ENCODE results near the gene ZNFX1.

DNA sequence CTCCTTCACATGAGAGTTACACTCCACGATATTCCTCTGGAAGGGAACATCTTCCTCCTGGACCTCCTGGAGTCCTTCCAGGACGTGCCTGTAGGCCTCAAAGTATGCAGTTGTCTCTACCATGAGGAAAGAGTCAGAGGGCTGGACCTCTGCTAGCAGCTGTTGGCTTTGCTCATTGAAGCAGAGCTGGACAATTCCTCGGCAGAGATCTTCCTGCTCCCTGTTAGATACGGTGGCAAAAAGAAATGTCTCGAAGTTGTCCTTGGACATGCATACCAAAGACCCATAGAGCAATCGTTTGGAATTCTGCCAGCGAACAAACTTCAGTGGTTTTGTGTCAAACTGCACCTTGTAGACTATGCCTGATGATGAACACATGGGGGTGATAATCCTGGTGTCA is 7.7 kb downstream of the ZNFX1 start:
- no peak for TF ChIP-seq POLR2A (IDR thresholded peaks at IDR 0.05)
- TF ChIP-seq, protein P1, sequence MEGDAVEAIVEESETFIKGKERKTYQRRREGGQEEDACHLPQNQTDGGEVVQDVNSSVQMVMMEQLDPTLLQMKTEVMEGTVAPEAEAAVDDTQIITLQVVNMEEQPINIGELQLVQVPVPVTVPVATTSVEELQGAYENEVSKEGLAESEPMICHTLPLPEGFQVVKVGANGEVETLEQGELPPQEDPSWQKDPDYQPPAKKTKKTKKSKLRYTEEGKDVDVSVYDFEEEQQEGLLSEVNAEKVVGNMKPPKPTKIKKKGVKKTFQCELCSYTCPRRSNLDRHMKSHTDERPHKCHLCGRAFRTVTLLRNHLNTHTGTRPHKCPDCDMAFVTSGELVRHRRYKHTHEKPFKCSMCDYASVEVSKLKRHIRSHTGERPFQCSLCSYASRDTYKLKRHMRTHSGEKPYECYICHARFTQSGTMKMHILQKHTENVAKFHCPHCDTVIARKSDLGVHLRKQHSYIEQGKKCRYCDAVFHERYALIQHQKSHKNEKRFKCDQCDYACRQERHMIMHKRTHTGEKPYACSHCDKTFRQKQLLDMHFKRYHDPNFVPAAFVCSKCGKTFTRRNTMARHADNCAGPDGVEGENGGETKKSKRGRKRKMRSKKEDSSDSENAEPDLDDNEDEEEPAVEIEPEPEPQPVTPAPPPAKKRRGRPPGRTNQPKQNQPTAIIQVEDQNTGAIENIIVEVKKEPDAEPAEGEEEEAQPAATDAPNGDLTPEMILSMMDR (IDR thresholded peaks at IDR 0.05): no peak

Data from heart left ventricle (tissue), 13 donors.